Measurements from ENCODE around the gene GBF1. TPM values are rescaled to one million over a fixed set of nuclear protein-coding genes. Genes with fewer than 3 reads are reported as not detected.

Gene GBF1
- total and polyA plus RNA-seq, 2 of the 13 experiments (the other 11 are each of a cell fraction or from before 2014, with no cell fraction given) = 17.1 to 21.9 TPM

- TF ChIP-seq ZNF570 (CRISPR knock-in tag; IDR thresholded peaks at IDR 0.05; ENCODE audit: borderline replicate concordance) (no peak), RCOR2 (CRISPR knock-in tag; IDR thresholded peaks at IDR 0.05) (0 out of 2 replicates have a peak, but pooled peaks have one; percentile 24), ZBTB46 (CRISPR knock-in tag; IDR thresholded peaks at IDR 0.05; ENCODE audit: borderline replicate concordance) (no peak), RBM39 (IDR thresholded peaks at IDR 0.05; ENCODE audit: low read depth, low read length, poor library complexity, severe bottlenecking) (no peak), ZXDC (CRISPR knock-in tag; IDR thresholded peaks at IDR 0.05) (no peak), ATAD3A (CRISPR knock-in tag; IDR thresholded peaks at IDR 0.05) (no peak), TRIM22 (IDR thresholded peaks at IDR 0.05) (no peak), U2AF2 (IDR thresholded peaks at IDR 0.05; ENCODE audit: low read depth, low read length) (no peak), ZNF280B (CRISPR knock-in tag; IDR thresholded peaks at IDR 0.05; ENCODE audit: borderline replicate concordance) (peak; percentile 31; the same call in 1 of the 2 replicates), NCOA1 (CRISPR knock-in tag; IDR thresholded peaks at IDR 0.05) (peak; percentile 76; the same call in 1 of the 2 replicates), FOXK1 (CRISPR knock-in tag; IDR thresholded peaks at IDR 0.05; ENCODE audit: borderline replicate concordance, low read depth) (peak; percentile 78; the same call in 1 of the 2 replicates), JUNB (CRISPR knock-in tag; IDR thresholded peaks at IDR 0.05; ENCODE audit: borderline replicate concordance) (no peak), HMG20A (CRISPR knock-in tag; IDR thresholded peaks at IDR 0.05; ENCODE audit: borderline replicate concordance) (peak; percentile 44; the same call in 1 of the 2 replicates), PHB2 (IDR thresholded peaks at IDR 0.05; ENCODE audit: partially characterized antibody) (no peak), ZNF34 (CRISPR knock-in tag; IDR thresholded peaks at IDR 0.05; ENCODE audit: borderline replicate concordance) (no peak), IKZF1 (IDR thresholded peaks at IDR 0.05) (no peak), ARHGAP35 (CRISPR knock-in tag; IDR thresholded peaks at IDR 0.05; ENCODE audit: borderline replicate concordance) (peak; percentile 87), BRF2 (CRISPR knock-in tag; IDR thresholded peaks at IDR 0.05) (no peak), KAT8 (CRISPR knock-in tag; IDR thresholded peaks at IDR 0.05) (peak; percentile 81; the same call in 1 of the 2 replicates)
Observed at GRCh38 chr10:102399217-102400021, 154.1 kb downstream of the GBF1 start (continued).
